HCT116 (cell line): ENCODE results near the gene OR7A10. TPM values are rescaled to one million over a fixed set of nuclear protein-coding genes. Genes with fewer than 3 reads are reported as not detected.

Source experiments
- ATAC-seq: fragments of 200-7000 bp; cut with Tn5 transposase; 2 replicates; pipeline ENCODE4 v1.9.1; 2020; ENCODE audit warnings: mild to moderate bottlenecking, moderate library complexity
- BruUV-seq: library from RNA; stranded (reverse); fragments of 400-500 nt; replicated peaks from 2 replicates; lab custom pipeline; 2021; lab: Mats Ljungman, UMichigan
- CTCF ChIA-PET: fragments of 300-600 bp; sonication (Branson Sonifier 250); formaldehyde crosslinking; loops from one replicate; lab custom pipeline; 2021; ENCODE audit warnings: antibody characterized with exemption; lab: Charles Lee
- POLR2A ChIA-PET: fragments of 300-600, 350-600 bp; sonication (Branson Sonifier 250); formaldehyde crosslinking; loops from one replicate; lab custom pipeline; 2021; ENCODE audit warnings: antibody characterized with exemption; lab: Charles Lee
- RAD21 ChIA-PET, 2 experiments: fragments of 300-600 bp; sonication (Branson Sonifier 250); formaldehyde crosslinking; loops; one replicate each; lab custom pipeline; 2023; ENCODE audit warnings: low total read pairs in 2 of 2; ENCODE audit not compliant: uncharacterized antibody in 2 of 2, unreplicated experiment in 2 of 2, low non-redundant PET in 1 of 2; lab: Charles Lee
- DNase-seq: peaks from one replicate; pipeline ENCODE4 v3.0.0-alpha.2; 2010; ENCODE audit warnings: low read depth, low spot score
- H2AFZ ChIP-seq: fragments of 200-600 bp; shearing (Covaris generic), sonication (generic); 2 replicates; pipeline ENCODE4 v1.6.1; 2017; ENCODE audit warnings: low read depth, mixed run types, mixed read lengths, antibody characterized with exemption, low read length; ENCODE audit not compliant: poor library complexity, severe bottlenecking
- H3K27ac ChIP-seq: 2 replicates; pipeline ENCODE4 v1.5.1; 2012; ENCODE audit warnings: low read depth, low read length
- H3K27me3 ChIP-seq: fragments of 200-600 bp; sonication (generic); 2 replicates; pipeline ENCODE4 v1.6.1; 2016; ENCODE audit warnings: mixed run types, low read length, mixed read lengths; ENCODE audit not compliant: insufficient read depth
- H3K36me3 ChIP-seq, 2 experiments: fragments of 200-500 bp in 1 of 2; fragments of 200-600 bp in 1 of 2; sonication (Bioruptor generic) in 1 of 2; sonication (generic) in 1 of 2; 2 replicates each; pipeline versions ENCODE4 v1.5.1 to v1.6.1; 2014 to 2016; ENCODE audit warnings: low read length in 2 of 2, inconsistent platforms in 1 of 2, mixed read lengths in 1 of 2, mixed run types in 1 of 2; ENCODE audit not compliant: insufficient read depth in 2 of 2, control insufficient read depth in 1 of 2
- H3K4me1 ChIP-seq, 2 experiments: fragments of 200-600 bp in 1 of 2; sonication (generic) in 1 of 2; 2 replicates each; pipeline versions ENCODE4 v1.5.1 to v1.6.1; 2012 to 2017; ENCODE audit warnings: low read length in 2 of 2, inconsistent platforms in 1 of 2, mild to moderate bottlenecking in 1 of 2, mixed read lengths in 1 of 2, mixed run types in 1 of 2, moderate library complexity in 1 of 2; ENCODE audit not compliant: insufficient read depth in 2 of 2, control insufficient read depth in 1 of 2
- H3K4me2 ChIP-seq: fragments of 200-600 bp; sonication (generic); 2 replicates; pipeline ENCODE4 v1.6.1; 2017; ENCODE audit warnings: mixed run types, low read length, mixed read lengths
- H3K4me3 ChIP-seq, 2 experiments: fragments of 200-600 bp in 1 of 2; sonication (generic) in 1 of 2; replicated peaks in 1 of 2; 2 replicates each; pipeline ENCODE4 v1.5.1; 2011 to 2016; ENCODE audit warnings: low read length in 2 of 2, control low read depth in 1 of 2, low read depth in 1 of 2, mild to moderate bottlenecking in 1 of 2, mixed read lengths in 1 of 2, mixed run types in 1 of 2
- H3K79me2 ChIP-seq: fragments of 200-600 bp; sonication (generic); 2 replicates; pipeline ENCODE4 v1.6.1; 2017; ENCODE audit warnings: mild to moderate bottlenecking, mixed run types, low read length, moderate library complexity, mixed read lengths; ENCODE audit not compliant: insufficient read depth
- H3K9ac ChIP-seq: fragments of 200-600 bp; sonication (generic); 2 replicates; pipeline ENCODE4 v1.6.1; 2016; ENCODE audit warnings: low read length, mixed read lengths
- H3K9me2 ChIP-seq: fragments of 200-600 bp; sonication (generic), shearing (Covaris generic); 2 replicates; pipeline ENCODE4 v1.6.1; 2017; ENCODE audit warnings: mixed run types, mild to moderate bottlenecking, moderate library complexity; ENCODE audit not compliant: insufficient read depth
- H3K9me3 ChIP-seq, 2 experiments: fragments of 200-500 bp in 1 of 2; fragments of 200-600 bp in 1 of 2; sonication (Bioruptor generic) in 1 of 2; sonication (generic) in 1 of 2; 2 replicates each; pipeline ENCODE4 v1.6.1; 2014 to 2017; ENCODE audit warnings: low read length in 2 of 2, mixed read lengths in 2 of 2, inconsistent platforms in 1 of 2, low read depth in 1 of 2, mild to moderate bottlenecking in 1 of 2, mixed run types in 1 of 2, moderate library complexity in 1 of 2; ENCODE audit not compliant: control insufficient read depth in 1 of 2, insufficient read depth in 1 of 2
- H4K20me1 ChIP-seq: fragments of 200-600 bp; sonication (generic), shearing (Covaris generic); 2 replicates; pipeline ENCODE4 v1.6.1; 2017; ENCODE audit warnings: mixed run types, mild to moderate bottlenecking, moderate library complexity; ENCODE audit not compliant: insufficient read depth
- CBX3 ChIP-seq: IDR thresholded peaks from 2 replicates; pipeline ENCODE4 v1.6.1; 2012; ENCODE audit warnings: low read depth
- CEBPB ChIP-seq: IDR thresholded peaks from 2 replicates; pipeline ENCODE4 v1.6.1; 2012; ENCODE audit warnings: low read depth
- EGR1 ChIP-seq: IDR thresholded peaks from 2 replicates; pipeline ENCODE4 v1.6.1; 2012; ENCODE audit warnings: low read depth
- ELF1 ChIP-seq: IDR thresholded peaks from 2 replicates; pipeline ENCODE4 v1.6.1; 2012; ENCODE audit warnings: low read depth, borderline replicate concordance
- EZH2phosphoT487 ChIP-seq: fragments of 200-600 bp; IDR thresholded peaks from 2 replicates; pipeline ENCODE4 v1.6.1; 2018; ENCODE audit warnings: antibody characterized with exemption, borderline replicate concordance
- FOSL1 ChIP-seq: IDR thresholded peaks from 2 replicates; pipeline ENCODE4 v1.6.1; 2012; ENCODE audit warnings: low read depth
- MAX ChIP-seq: IDR thresholded peaks from 2 replicates; pipeline ENCODE4 v1.6.1; 2012
- POLR2AphosphoS5 ChIP-seq: IDR thresholded peaks from 2 replicates; pipeline ENCODE4 v1.6.1; 2011; ENCODE audit warnings: mild to moderate bottlenecking, low read depth, low read length, moderate library complexity
- RAD21 ChIP-seq: IDR thresholded peaks from 2 replicates; pipeline ENCODE4 v1.6.1; 2012; ENCODE audit warnings: low read depth, mild to moderate bottlenecking
- REST ChIP-seq: IDR thresholded peaks from 2 replicates; pipeline ENCODE4 v1.6.1; 2012; ENCODE audit warnings: low read depth
- SIN3A ChIP-seq: IDR thresholded peaks from 2 replicates; pipeline ENCODE4 v1.6.1; 2012; ENCODE audit warnings: low read depth
- SRF ChIP-seq: IDR thresholded peaks from 2 replicates; pipeline ENCODE4 v1.6.1; 2012; ENCODE audit warnings: low read depth
- YY1 ChIP-seq: IDR thresholded peaks from 2 replicates; pipeline ENCODE4 v1.6.1; 2011; ENCODE audit warnings: low read length, low read depth, moderate library complexity, mild to moderate bottlenecking; ENCODE audit not compliant: insufficient replicate concordance; ENCODE audit errors: extremely low read depth
- ZFX ChIP-seq: fragments of 450-650 bp; IDR thresholded peaks from 2 replicates; pipeline ENCODE4 v1.6.1; 2017
- ZNF274 ChIP-seq: fragments of 200-500 bp; sonication (Bioruptor generic); IDR thresholded peaks from 2 replicates; pipeline ENCODE4 v1.6.1; 2014; ENCODE audit warnings: mild to moderate bottlenecking, low read depth, low read length, inconsistent platforms
- intact Hi-C: fragments of 100-400 bp; cut with micrococcal nuclease; formaldehyde crosslinking; loops from 2 replicates; pipeline ENCODE4 v1.10.0; 2022
- total RNA-seq: library from RNA; stranded (reverse); gene quantifications from one replicate; pipeline ENCODE4 v1.2.1, GENCODE V29; 2021; ENCODE audit not compliant: unreplicated experiment

Gene OR7A10
- total RNA-seq, 1 experiment from 2014 or later: not detected

DNA sequence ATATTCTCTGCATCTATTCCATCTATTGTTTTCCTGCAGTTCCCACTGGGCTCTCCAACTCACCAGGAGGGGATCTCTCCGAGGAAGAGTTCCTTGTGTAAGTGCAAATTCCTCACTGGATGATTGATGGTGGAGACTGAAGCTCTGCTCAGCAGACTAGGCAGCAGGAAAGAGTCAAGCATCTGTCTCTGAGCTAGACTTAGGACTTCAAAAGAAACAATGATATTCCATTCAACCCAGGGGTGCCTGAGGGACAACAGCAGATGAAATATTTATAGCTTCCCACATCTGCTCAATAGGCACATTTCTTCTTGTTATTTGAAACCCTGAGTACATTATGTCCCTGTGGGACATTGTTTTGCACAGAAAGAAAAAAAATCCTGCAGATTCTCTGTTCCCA lies 13.7 kb downstream of the OR7A10 start, which contains the start of the genes OR7A5 and OR7C1 (continued):
- TF ChIP-seq REST (no peak), YY1 (no peak), ELF1 (no peak)

DNA sequence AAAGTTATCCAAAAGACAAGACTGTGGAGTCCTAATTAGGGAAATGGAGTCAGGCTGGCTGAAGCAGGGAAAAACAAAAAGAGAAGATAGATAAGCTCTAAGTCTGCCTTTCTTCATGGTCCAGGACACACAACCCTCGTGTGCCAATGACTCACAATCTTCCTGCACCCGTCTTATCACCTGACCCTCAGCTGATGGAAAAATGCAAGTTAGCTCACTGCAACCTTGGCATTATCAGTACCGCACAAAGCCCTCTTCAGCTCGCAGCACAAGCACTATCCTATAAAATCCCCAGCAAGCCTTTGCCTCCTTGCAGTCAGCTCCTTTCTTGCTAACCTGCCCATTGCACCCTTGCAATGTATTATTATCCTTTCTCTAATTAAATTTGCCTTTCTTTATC lies 18.0 kb downstream of the OR7A10 start:
- no peak overlapping the region for H3K9ac ChIP-seq
- no peak overlapping the region for H2AFZ ChIP-seq
- POLR2A ChIA-PET: no interaction called here
- H3K79me2 ChIP-seq: no peaks in the 10 kb centered on the region
- no TSS peak for BruUV-seq
- no peak for DNase-seq
- no peaks in the 10 kb centered on the region for H3K9me2 ChIP-seq
- no peak overlapping the region for H3K4me2 ChIP-seq
- H3K9me3 ChIP-seq: no peaks in the 10 kb centered on the region
- 0 out of 4 replicates have a peak, but pooled peaks cover 0 to 2% of the 10 kb centered on the region in 2 experiments for H3K4me1 ChIP-seq
- no peaks in the 10 kb centered on the region for H4K20me1 ChIP-seq
- intact Hi-C loops: no loop called here
- H3K36me3 ChIP-seq: no peaks in the 10 kb centered on the region
- no peak overlapping the region for H3K27ac ChIP-seq
- ATAC-seq: no peak
- TF ChIP-seq EGR1 (no peak), SIN3A (no peak), ZNF274 (no peak), ZFX (no peak), CEBPB (no peak), CBX3 (no peak), FOSL1 (no peak), RAD21 (no peak), MAX (no peak), EZH2phosphoT487 (no peak), POLR2AphosphoS5 (no peak), SRF (no peak)
- TF ChIP-seq, all 23 proteins: peak for 0
- H3K27me3 ChIP-seq: peaks cover 27% of the 10 kb centered on the region
- ChIA-PET CTCF (interaction anchor here (1.6 kb wide), 1 partner anchor 9 kb away, joined by 3 read pairs; no protein-coding TSS in a partner anchor), RAD21 (no interaction called here)
- no peak overlapping the region for H3K4me3 ChIP-seq
